ENCODE data around the gene FLOT1. TPM values are rescaled to one million over a fixed set of nuclear protein-coding genes. Genes with fewer than 3 reads are reported as not detected.
"Not testable (repeated sequence)": the region's sequence is repeated elsewhere in the genome, so short reads cannot be mapped to it uniquely, and the experiment has no call there.

Gene FLOT1
- polyA plus RNA-seq, 1 experiment = 155 TPM

DNA sequence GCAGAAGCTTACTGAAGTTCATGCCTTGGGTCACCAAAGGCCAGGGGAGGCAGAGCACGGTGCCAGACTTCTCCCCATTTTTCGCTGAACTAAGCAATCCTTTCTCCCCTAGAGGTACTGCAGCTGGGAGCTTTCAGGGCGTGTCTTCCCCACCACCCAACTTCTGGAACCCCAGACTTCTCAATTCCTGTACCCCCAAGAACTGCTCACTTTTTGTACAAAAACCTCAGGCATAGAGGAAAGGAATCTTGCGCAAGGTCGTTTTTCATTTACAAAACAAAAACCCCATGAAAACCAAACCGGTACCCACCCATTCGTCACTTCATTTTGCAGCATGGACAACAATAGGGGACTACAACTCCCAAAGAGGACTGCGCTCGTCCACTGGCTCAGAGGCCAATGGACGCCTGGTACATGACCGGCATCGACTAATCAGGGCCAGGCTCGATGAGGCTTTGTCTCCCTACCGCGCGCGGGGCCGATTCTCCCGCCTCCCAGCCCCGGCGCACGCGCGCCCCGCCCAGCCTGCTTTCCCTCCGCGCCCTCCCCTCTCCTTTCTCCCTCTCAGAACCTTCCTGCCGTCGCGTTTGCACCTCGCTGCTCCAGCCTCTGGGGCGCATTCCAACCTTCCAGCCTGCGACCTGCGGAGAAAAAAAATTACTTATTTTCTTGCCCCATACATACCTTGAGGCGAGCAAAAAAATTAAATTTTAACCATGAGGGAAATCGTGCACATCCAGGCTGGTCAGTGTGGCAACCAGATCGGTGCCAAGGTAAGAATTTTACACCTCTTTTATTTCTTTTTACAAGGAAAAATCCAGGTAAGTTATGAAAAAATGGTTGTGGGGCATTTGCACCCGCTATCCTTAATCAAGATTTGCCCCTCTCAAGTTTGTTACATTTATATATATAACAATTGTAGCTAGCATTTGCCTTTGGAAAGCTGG is 22.4 kb downstream of the FLOT1 start, which contains the start of gene TUBB:
Gene TUBB (plus strand): TSS at position 562 of the 947 bp plus-strand sequence. CDS start 155 bp downstream, at position 717.
- Histone ChIP-seq H3K27ac (ENCODE audit: low read depth, low read length) (peak within 1 kb of the TSS; percentile 94), H3K4me3 (ENCODE audit: low read depth, low read length) (peak within 1 kb of the TSS; percentile 85), H3K27me3 (ENCODE audit: control insufficient read depth, insufficient read depth, low read length) (no peaks in the 10 kb centered on the region), H3K9me3 (ENCODE audit: control insufficient read depth, insufficient read depth, low read length) (no peaks in the 10 kb centered on the region)
- ChIA-PET CTCF (interaction anchor here (0.6 to 5.0 kb wide), 4 partner anchors 40 to 164 kb away, joined by 3 to 105 read pairs (median 4); partner anchors contain the start of gene DHX16), POLR2A (interaction anchor here (0.7 to 4.9 kb wide), 6 partner anchors 13 to 41 kb away, joined by 3 to 43 read pairs (median 4); partner anchors contain the start of genes IER3 and NRM)
- TF ChIP-seq CTCF (IDR thresholded peaks at IDR 0.05; ENCODE audit: low read depth, low read length) = no peak
- DNase-seq (ENCODE audit: low read depth, low spot score) = peak; percentile 94

- Histone ChIP-seq H3K9me3 (ENCODE audit: control insufficient read depth, insufficient read depth, low read length) (no peaks in the 10 kb centered on the region), H3K27ac (ENCODE audit: low read depth, low read length) (peak overlapping the region; percentile 81), H3K27me3 (ENCODE audit: control insufficient read depth, insufficient read depth, low read length) (no peaks in the 10 kb centered on the region), H3K4me3 (ENCODE audit: low read depth, low read length) (peak overlapping the region; percentile 71)
- no peak for DNase-seq (ENCODE audit: low read depth, low spot score)
- no peak for TF ChIP-seq CTCF (IDR thresholded peaks at IDR 0.05; ENCODE audit: low read depth, low read length)
- CTCF ChIA-PET = interaction anchor here (1.2 to 2.7 kb wide), 2 partner anchors 41 to 47 kb away, joined by 5 to 9 read pairs; partner anchors contain the start of gene DHX16
- POLR2A ChIA-PET = interaction anchor here (0.7 to 4.9 kb wide), 4 partner anchors 23 to 40 kb away, joined by 3 to 43 read pairs (median 4); partner anchors contain the start of gene NRM
Observed at GRCh38 chr6:30719356-30719755, 23.1 kb downstream of the FLOT1 start.

GRCh38 chr6:30717845-30718720 is 24.4 kb downstream of the FLOT1 start:
- Histone ChIP-seq H3K4me3 (ENCODE audit: low read depth, low read length) (peak overlapping the region; percentile 52), H3K27ac (ENCODE audit: low read depth, low read length) (peak overlapping the region; percentile 95)
- CTCF ChIA-PET = interaction anchor here (0.9 to 2.7 kb wide), 4 partner anchors 30 to 362 kb away, joined by 3 to 9 read pairs (median 4); partner anchors contain the start of gene DHX16
- POLR2A ChIA-PET = interaction anchor here (0.9 to 1.9 kb wide), 8 partner anchors 12 to 103 kb away, joined by 3 to 22 read pairs (median 5); partner anchors contain the start of gene NRM
- H3K9me3 ChIP-seq (ENCODE audit: control insufficient read depth, insufficient read depth, low read length); DNase-seq (ENCODE audit: low read depth, low spot score); H3K27me3 ChIP-seq (ENCODE audit: control insufficient read depth, insufficient read depth, low read length): not testable (repeated sequence)

- Histone ChIP-seq H3K9me3 (ENCODE audit: control insufficient read depth, insufficient read depth, low read length) (no peaks in the 10 kb centered on the region), H3K4me3 (ENCODE audit: low read depth, low read length) (peak within 1 kb of the TSS; percentile 85), H3K27ac (ENCODE audit: low read depth, low read length) (peak within 1 kb of the TSS; percentile 95), H3K27me3 (ENCODE audit: control insufficient read depth, insufficient read depth, low read length) (no peaks in the 10 kb centered on the region)
- peak; percentile 100 for DNase-seq (ENCODE audit: low read depth, low spot score)
- POLR2A ChIA-PET = interaction anchor here (0.8 to 1.9 kb wide), 11 partner anchors 11 to 104 kb away, joined by 3 to 22 read pairs (median 4); partner anchors contain the start of gene NRM
- peak; percentile 35 for TF ChIP-seq CTCF (IDR thresholded peaks at IDR 0.05; ENCODE audit: low read depth, low read length)
- CTCF ChIA-PET = interaction anchor here (0.5 to 2.7 kb wide), 4 partner anchors 30 to 397 kb away, joined by 3 to 9 read pairs (median 3); partner anchors contain the start of gene PSORS1C1
Observed at GRCh38 chr6:30717129-30717844, 25.2 kb downstream of the FLOT1 start, which contains the start of gene MDC1. TSS of gene MDC1 (minus strand) at chr6:30717281. CDS start at chr6:30715175, 2,106 bp downstream.

Measured in AG04450 (cell line).